Lower leg skin (tissue), 4 donors: ENCODE results near the gene VDR. TPM values are rescaled to one million over a fixed set of nuclear protein-coding genes. Genes with fewer than 3 reads are reported as not detected.

Experiments
- DNase-seq, 2 donors: peaks; one replicate each; pipeline ENCODE4 v3.0.0-alpha.2; 2019; ENCODE audit warnings: low spot score in 2 of 2
- H3K4me3 ChIP-seq: fragments of 200-600 bp; sonication (generic); 2 replicates; pipeline ENCODE4 v1.5.1; 2017; ENCODE audit warnings: mild to moderate bottlenecking, low read depth; ENCODE audit not compliant: poor library complexity, severe bottlenecking
- CTCF ChIP-seq, 3 donors: fragments of 450-650 bp; IDR thresholded peaks; one replicate each; pipeline ENCODE4 v1.5.1; 2016; ENCODE audit warnings: antibody characterized with exemption in 3 of 3, mild to moderate bottlenecking in 3 of 3, moderate library complexity in 2 of 3
- POLR2A ChIP-seq, 2 donors: fragments of 450-650 bp; IDR thresholded peaks; one replicate each; pipeline ENCODE4 v1.6.1; 2016 to 2017; ENCODE audit warnings: antibody characterized with exemption in 2 of 2, mild to moderate bottlenecking in 1 of 2, moderate library complexity in 1 of 2
- WGBS, 2 donors: methylation state at CpG; one replicate each; pipeline ENCODE4 v1.1.5; 2018; 5-methylcytosine and 5-hydroxymethylcytosine counted together
- intact Hi-C: fragments of 100-400 bp; cut with DNase I; formaldehyde crosslinking; loops from one replicate; pipeline ENCODE4 v1.15.0; 2023; ENCODE audit warnings: low total_unique reads
- total RNA-seq, 4 donors: library from RNA; depleted of rRNA; stranded (reverse); fragments of >200 nt; gene quantifications; one replicate each; pipeline ENCODE4 v1.1.0, GENCODE V29; 2016

The VDR gene
- total RNA-seq, 4 donors from 2014 or later = 35.9 to 58.1 (median 39.4) TPM

- no peak for DNase-seq
- TF ChIP-seq CTCF (IDR thresholded peaks at IDR 0.05) = no peak
- no peak for TF ChIP-seq POLR2A (IDR thresholded peaks at IDR 0.05)
- 47 to 61% methylated on average over 4 of the region's 4 CpGs for WGBS, 2 donors
- no peak overlapping the region for H3K4me3 ChIP-seq
- intact Hi-C loops = loop anchor here (10.0 kb wide), 1 partner anchor 103 kb away; no protein-coding TSS in a partner anchor
Measured at GRCh38 chr12:47841910-47842309, 62.9 kb downstream of the VDR start.

- DNase-seq = no peak
- intact Hi-C loops = loop anchor here (10.0 kb wide), 1 partner anchor 103 kb away; no protein-coding TSS in a partner anchor
- TF ChIP-seq POLR2A (IDR thresholded peaks at IDR 0.05) (no peak), CTCF (IDR thresholded peaks at IDR 0.05) (no peak)
- 51 to 71% methylated on average over 2 of the region's 2 CpGs for WGBS, 2 donors
- no peak overlapping the region for H3K4me3 ChIP-seq
Measured at GRCh38 chr12:47841501-47841900, 63.3 kb downstream of the VDR start.

GRCh38 chr12:47840571-47840970 lies 64.2 kb downstream of the VDR start:
- TF ChIP-seq CTCF (IDR thresholded peaks at IDR 0.05) (no peak), POLR2A (IDR thresholded peaks at IDR 0.05) (no peak)
- intact Hi-C loops = loop anchor here (10.0 kb wide), 1 partner anchor 104 kb away; no protein-coding TSS in a partner anchor
- WGBS, 2 donors = 92 to 97% methylated on average over 1 of the region's 1 CpG
- no peak overlapping the region for H3K4me3 ChIP-seq
- DNase-seq = no peak

- DNase-seq = no peak
- 63 to 65% methylated on average over 8 of the region's 8 CpGs for WGBS, 2 donors
- intact Hi-C loops = loop anchor here (5.0 kb wide), 4 partner anchors 42 to 122 kb away; no protein-coding TSS in a partner anchor
- TF ChIP-seq POLR2A (IDR thresholded peaks at IDR 0.05) (no peak), CTCF (IDR thresholded peaks at IDR 0.05) (no peak)
- no peak overlapping the region for H3K4me3 ChIP-seq
Measured at GRCh38 chr12:47839214-47839876, 65.4 kb downstream of the VDR start.

- intact Hi-C loops = loop anchor here (5.0 kb wide), 4 partner anchors 41 to 121 kb away; no protein-coding TSS in a partner anchor
- TF ChIP-seq CTCF (IDR thresholded peaks at IDR 0.05) (no peak), POLR2A (IDR thresholded peaks at IDR 0.05) (no peak)
- no peak overlapping the region for H3K4me3 ChIP-seq
- WGBS, 2 donors = 35 to 40% methylated on average over 10 of the region's 10 CpGs
- DNase-seq = no peak
Measured at GRCh38 chr12:47838286-47838931, 66.4 kb downstream of the VDR start.
